Raji (cell line): Measurements from ENCODE around the gene TPD52L2.

Experiments
- POLR2A ChIP-seq: IDR thresholded peaks from 2 replicates; pipeline ENCODE4 v1.6.1; 2011; ENCODE audit warnings: low read depth, low read length, control low read depth; ENCODE audit not compliant: insufficient read depth

TPD52L2 gene

DNA sequence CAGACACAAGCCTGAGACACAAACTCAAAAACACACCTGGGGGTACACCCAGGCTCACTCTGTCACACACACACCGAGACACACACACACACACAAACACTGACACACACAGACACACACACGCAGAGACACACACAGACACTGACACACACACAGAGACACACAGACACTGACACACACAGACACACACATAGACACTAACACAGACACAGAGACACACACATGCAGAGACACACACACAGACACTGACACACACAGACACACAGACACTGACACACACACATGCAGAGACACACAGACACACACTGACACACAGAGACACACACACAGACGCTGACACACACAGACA lies 18.2 kb upstream of the TPD52L2 start:
- TF ChIP-seq POLR2A: no peak

DNA sequence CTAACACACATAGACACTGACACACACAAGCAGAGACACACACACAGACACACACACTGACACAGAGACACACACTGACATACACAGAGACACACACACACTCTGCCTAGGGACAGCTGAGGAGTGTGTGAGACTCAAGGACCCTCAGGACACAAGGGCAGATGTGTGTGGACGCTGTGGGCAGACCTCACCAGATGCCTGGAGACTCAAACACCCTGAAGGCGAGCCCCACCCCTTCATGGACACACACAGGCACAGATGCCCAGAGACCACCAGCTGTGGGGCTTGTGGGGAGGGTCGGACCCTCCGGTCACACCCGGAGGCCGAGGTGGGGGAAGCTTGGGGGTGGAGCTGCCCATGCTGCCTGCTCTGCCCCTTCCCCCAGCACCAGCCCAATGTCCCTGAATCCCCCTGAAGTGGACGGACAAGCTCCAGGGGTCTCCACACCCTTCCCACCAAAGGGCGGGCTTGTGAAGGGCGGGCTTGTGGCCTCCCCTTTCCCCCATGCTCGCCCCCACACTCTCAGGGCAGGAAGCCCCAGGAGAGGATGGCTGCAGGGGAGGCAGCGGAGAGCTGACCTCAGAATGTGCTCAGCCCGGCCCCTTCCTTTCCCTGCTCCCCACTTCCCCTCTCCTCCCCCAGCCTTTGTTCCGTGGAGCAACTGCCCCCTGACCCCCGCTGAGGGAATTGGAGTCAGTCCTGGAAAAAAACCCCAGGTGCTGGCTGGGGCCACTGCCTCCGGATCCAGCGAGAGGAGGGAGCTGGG lies 17.6 kb upstream of the TPD52L2 start:
- no peak for TF ChIP-seq POLR2A

DNA sequence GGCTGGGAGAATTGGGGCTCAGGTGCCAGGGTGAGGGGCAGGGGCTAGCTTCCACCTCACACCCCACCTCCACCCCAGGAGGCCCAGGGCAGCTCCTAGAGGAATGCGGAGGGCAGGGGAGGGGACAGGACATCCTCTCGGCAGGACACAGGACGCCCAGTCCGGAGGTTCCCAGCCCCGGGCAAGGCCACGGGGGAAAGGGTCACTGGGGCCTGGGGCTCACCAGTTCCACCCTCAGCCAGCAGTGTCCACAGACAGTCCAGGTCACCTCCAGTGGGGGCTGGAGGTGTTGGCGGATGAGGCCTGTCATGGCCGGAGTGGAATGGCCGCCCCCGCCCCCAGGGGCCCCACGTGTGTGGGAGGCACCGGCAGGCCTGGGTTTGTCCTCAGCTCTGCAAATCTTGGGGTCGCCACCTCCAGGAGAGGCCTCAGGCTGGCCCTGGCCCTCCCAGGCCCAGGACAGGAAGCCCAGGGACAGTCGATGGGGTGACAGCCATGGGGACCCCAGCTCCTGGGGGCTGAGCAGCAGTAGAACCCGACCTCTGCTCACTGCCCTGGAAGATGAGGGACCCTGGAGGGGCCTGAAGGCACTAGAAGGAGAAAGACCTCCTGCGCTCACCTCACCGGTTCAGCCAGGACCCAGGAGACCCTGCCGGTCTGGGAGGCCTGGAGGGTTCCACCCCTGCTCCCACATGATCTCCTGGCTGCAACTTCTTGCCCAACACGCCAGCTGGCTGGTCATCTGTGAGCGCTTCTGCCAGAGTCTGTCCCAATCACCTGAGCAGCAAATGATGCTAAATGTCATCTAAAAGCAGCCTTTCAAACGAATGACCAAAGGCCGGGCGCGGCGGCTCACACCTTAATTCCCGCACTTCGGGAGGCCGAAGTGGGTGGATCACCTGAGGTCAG lies 16.8 kb upstream of the TPD52L2 start:
- no peak for TF ChIP-seq POLR2A

DNA sequence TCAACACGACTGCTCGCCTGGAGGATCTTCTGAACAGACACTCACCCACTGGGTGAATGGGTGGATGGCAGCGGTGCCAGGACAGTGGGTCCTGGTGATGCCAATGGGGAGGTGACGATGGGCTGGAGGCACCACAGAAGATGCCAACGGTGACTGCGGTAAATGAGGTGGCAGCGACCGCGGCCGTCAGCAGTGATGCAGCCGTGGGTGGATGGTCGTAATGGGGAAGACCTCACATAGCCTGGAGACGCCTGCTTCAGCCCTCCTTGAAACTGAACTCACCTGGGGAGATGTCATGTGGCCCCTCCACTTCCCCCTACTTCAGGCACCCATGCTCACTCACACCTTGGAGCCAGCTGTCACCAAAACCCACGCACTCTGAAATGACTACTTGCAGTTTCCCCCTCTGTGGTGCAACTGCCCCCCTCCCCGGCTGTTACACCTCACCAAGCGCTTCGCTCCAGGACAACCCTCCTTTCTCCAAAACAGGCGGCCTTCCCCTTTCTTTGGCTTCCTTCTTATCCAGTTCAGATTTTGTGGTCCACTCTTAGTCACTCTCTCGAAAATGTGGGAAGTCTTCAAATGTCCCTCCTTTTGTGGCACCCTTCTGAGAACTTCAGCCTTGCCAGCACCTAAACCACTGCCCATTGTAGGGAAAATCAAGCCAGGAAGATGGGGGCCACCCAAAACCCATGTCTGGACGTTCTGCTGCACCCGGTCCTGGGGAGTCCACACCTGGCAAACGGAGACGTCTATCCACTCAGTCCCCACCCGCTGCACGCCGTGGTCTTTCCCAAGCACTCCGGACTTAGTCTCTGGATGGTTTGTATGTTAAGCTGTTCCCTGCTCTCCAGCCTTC lies 14.2 kb upstream of the TPD52L2 start:
- TF ChIP-seq POLR2A: no peak

DNA sequence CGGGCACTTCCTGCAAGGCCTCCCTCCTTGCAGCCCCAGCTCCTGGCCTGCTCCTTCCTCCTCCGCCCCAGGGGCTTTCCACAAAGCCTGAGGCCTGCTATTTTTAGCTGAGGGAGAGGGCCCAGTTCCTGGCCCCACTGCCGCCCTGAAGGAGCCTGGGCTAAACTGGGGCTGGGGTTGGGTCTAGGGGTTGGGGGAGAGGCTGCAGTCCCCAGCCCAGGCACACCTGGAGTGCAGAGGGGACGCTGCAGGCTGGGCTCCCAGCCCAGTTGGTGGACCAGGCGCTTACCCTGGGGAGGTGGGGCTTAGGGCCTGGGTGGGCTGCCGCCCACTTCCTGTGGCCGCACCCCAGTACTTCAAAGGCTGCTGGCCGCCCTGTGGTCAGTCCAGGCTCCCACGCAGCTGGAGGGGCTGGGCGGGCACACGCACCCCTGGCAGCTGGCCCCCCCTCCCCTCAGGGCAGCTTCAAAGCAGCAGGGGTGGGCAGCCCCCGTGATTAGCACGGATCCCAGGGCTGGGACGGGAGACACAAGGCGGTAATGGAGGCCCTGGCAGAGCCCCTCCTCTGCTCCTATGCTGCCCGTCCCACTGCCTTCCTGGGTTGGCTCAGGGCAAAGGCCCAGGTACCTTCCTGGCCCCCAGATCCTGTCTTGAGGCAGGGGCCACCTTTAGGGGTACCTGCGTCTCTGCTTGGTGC lies 10.9 kb upstream of the TPD52L2 start:
- TF ChIP-seq POLR2A: no peak

DNA sequence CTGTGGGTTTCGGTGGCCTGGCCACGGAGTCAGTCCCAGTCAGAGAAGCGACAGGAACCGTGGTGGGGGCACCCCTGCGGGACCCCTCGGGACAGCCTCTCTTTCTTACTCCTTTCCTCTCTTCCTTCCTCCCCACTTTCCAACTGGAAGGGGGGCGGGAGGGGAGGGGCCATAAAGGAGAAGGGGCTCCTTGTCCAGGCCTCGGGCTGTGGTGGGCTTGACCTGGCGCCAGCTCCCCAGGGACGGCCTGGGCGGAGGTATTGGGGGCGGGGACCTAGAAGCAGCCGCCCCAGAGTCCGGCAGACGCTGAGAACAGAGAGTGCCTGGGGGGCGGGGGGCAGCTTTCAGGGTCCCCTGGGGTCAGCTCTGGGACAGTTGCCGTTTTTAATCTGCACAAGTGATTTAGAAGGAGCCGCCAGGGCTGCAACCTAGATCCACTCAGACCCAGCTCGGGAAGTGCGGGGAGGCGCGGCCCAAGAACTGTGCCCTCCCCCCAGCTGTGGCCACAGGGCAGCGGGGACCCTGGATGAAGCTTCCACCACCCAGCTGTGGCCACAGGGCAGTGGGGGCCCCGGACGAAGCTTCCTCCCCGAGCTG lies 10.2 kb upstream of the TPD52L2 start:
- TF ChIP-seq POLR2A: no peak

DNA sequence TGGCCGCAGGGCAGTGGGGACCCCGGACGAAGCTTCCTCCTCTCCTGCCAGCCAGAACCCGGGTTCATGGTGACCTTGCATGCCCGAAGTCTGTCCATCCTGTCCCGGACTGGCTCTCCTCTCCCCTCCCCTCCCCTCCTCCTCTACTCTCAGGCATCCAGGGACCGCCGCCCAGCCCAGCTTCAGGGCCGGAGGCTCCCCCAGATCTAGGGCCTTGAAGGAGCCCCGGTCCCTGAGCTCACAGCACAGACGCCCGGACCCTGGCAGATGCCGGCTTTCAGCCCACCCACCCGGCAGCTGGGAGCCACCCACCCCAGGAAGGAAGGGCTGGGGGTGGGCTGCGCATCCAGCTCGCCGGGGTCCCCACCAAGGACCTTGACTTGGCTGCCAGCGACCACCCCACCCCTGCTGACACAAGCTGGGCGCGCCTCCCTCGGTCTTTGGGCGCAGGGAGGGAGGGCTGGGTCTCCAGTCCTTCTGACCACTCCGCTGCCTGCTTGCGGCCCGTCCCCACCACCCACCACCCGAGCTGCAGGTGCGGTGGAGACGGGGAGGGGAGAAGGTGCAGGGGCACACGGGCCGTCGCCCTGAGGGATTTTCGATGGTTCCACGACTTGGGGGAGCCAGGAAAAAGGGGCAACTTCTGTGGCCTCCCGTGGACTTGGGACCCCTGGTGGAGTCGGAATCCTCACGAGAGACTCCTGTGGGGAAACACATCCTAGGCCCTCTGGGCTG lies 9.5 kb upstream of the TPD52L2 start:
- no peak for TF ChIP-seq POLR2A

DNA sequence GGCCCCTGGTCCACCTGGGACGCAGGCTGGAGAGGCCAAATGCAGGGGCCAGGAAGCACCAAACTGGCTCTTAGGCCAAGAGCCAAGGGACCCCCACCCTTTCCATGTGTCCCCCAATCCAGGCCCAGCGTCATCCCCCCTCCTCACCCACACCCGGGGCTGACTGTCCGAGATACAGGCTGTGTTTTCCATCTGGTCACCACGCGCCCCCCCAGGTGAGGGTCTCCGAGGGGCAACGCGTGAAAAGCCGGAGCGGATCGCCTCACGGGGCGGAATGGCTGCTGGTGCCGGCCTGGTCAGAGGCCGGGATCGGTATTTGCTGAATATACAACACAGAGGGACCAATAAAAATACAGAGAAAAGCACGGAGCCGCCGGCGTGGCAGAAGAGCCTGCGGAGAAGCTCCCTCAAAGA lies 9.0 kb upstream of the TPD52L2 start:
- no peak; the same call in 1 of the 2 replicates for TF ChIP-seq POLR2A

DNA sequence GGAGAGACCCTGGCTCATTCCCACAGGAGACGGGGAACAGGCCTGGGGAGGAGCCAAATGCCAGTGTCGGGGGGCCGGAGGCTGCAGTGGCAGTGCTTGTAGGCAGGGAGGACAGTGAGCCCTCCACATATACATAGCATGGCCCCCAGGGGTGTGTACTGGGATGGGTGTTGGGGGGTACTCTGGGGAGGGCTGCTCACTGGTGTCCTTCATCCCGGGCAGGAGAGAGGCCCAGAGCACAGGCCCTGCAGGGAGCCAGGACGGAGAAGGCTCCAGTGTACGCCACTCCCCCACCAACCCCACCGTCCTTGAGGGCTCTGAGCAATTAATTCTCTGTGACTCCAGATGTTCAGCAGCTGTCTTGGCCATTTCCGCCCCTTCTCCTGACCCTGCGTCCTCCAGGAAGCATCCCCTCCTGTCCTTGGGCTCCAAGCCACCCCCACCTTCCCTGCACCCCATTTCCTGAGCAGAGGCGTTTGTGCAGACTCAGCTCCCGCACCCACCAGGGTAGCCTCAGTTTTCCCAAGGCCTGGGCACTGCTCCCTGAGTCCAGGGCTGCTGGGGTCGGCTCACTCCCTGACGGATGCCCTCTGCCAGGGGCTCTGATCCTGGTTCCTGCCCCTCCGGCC lies 7.2 kb upstream of the TPD52L2 start:
- TF ChIP-seq POLR2A: peak; percentile 35; the same call in 1 of the 2 replicates

DNA sequence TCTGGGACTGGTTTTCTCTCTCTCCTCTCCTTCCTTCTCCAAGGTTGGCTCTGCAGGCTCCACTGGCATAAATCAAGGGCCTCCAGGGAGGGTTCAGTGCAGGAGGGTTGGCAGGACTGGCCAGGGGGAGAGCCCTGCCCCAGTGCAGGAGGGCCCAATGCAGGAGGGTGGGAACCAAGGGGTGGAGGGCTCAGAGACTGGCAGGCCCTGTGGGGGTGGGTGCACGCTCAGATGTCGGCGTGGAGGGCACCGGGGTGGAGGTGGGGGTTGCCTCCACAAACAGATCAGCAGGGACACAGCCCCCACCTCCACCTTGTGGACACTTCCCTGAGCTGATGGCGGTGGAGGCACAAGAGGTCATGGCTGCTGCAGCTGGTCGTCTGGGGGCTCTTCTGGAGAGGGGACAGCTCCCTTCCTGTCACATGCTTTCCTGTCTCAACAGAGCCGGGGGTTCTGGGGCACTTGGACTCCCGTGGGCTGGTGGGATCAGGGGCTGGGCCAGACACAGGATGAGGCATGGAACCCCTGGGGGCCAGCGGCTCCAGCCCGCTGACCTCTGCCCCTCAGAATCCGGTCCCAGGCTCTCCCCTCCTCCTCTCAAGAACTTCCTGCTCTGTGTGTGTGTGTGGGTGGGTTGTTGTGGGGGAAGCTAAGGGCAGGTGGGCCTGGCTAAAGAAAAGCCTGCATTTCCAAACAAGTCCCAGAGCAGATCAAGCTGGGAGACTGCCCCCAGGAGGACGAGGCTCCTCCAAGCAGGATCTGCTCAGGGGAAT lies 6.5 kb upstream of the TPD52L2 start:
- peak; percentile 37 for TF ChIP-seq POLR2A

DNA sequence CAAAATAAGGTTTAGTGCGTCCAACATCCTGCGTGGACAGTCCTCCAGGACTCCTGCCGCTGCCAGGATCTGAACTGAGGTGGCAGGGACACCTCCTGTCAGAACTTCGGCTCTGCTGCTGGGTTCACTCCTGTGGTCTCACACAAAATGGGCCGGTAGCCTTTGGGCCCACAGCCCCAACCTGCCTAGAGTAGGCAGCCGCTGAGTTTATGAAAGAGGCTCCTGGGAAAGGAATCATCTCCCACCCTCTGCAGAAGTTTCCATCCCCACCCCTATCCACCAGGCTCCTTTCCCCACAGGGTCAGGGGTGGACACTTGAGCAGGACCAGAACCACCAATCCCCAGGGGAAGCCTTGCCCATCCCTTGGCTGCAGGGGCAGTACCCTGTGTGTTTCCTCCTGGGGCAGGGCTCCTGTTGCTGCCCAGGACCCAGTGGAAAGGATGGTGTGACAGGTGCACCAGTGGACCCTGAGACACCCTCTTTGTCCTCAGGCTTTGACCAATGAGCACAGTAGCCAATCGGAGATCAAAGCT lies 5.8 kb upstream of the TPD52L2 start:
- peak; percentile 33; the same call in 1 of the 2 replicates for TF ChIP-seq POLR2A
